HG03565 (cell line): ENCODE measurements around the gene BRCC3.
A peak's percentile ranks its signal among the peaks of the same experiment; 100 is the strongest.

Experiments
- ATAC-seq: cut with Tn5 transposase; IDR thresholded peaks from one replicate; pipeline ENCODE4 v1.9.1; 2021; ENCODE audit warnings: mild to moderate bottlenecking, moderate library complexity; ENCODE audit not compliant: unreplicated experiment

The BRCC3 gene

GRCh38 chrX:155070975-155071693 is at the start of gene BRCC3, which contains the start of the genes CMC4 and MTCP1:
BRCC3 (plus strand) TSS chrX:155071508; CDS start chrX:155071528, 20 bp downstream.
CMC4 (minus strand) TSS chrX:155071136; CDS start chrX:155064023, 7,113 bp downstream.
MTCP1 (minus strand) TSS chrX:155071136; CDS start chrX:155066010, 5,126 bp downstream.
- peak; percentile 76 for ATAC-seq

DNA sequence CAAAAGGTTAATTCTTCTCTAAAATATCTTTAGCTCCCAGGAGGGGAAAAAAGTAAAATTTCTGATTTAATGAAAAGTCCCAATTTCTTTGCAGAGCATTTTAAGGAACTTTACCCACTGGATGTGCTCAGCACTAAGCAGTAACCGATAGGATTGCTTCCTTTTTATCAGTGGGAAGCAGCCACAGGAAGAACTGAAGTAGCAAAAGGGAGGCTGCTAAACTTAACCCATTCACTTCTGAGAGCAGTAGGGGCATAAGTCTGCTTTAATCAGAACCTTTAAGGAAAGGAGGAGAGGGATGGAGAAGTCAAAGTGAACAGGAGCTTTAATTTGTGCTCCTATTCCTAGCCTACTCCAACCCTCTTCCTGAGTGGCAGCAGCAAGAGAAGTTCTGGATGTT is 48.7 kb upstream of the BRCC3 start, which contains the start of gene F8:
Gene F8 (minus strand): TSS at position 139 of the 400 bp plus-strand sequence. CDS start 171 bp downstream, outside the sequence.
- ATAC-seq: no peak

DNA sequence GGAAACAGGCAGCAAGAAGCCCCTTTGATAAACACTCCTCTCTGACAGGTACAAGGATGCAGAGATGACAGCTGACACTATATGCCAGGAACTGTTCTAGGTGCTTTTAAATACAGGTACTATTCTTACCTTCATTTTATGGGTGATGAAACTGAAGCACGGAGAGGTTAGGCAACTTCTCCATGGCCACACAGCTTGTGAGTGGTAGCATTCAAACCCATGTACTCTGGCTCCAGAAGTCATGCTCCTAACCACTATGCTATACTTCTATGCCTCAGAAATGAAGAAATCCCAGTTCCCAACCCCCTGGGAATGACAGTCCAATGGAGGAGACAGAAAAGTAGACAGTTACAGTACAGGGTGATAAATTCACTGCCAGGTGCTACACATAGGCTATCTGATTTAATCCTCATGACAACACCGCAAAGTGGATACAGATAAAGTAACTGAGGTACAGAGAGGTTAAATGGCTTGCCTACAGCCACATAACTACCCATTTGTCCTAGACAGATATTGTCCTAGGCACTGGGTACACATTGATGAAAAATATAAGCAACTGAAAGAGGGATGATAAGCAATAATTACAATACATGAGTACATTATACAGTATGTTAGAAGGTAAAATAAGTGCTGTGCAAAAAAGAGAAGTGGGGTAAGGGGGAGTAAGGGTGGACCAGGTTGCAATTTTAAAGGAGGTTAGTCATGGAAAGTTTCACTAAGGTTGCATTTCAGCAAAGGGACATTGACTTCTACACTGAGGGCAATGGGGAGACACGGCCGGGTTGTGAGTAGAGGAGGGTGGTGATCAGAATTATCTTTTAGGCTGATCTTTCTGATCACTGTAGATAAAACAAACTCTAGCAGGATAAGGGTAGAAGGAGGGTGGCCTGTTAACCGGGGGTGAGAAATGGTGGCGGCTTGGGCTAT is 47.1 kb upstream of the BRCC3 start:
- no peak for ATAC-seq

DNA sequence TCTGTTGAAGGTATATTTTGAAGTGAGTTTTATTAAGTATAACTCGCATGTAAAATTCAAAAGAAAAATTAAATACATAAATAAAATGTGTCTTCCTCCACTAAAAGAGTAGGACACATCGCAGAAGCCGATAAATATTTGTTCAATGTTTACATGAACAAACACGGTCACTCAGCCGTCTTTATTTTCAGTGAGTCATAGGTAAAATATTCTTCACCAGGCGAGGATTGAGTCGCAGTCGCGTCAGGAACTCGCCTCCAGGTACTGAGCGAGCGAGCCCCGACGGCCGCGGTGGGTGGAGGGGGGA is 44.9 kb upstream of the BRCC3 start:
- no peak for ATAC-seq

DNA sequence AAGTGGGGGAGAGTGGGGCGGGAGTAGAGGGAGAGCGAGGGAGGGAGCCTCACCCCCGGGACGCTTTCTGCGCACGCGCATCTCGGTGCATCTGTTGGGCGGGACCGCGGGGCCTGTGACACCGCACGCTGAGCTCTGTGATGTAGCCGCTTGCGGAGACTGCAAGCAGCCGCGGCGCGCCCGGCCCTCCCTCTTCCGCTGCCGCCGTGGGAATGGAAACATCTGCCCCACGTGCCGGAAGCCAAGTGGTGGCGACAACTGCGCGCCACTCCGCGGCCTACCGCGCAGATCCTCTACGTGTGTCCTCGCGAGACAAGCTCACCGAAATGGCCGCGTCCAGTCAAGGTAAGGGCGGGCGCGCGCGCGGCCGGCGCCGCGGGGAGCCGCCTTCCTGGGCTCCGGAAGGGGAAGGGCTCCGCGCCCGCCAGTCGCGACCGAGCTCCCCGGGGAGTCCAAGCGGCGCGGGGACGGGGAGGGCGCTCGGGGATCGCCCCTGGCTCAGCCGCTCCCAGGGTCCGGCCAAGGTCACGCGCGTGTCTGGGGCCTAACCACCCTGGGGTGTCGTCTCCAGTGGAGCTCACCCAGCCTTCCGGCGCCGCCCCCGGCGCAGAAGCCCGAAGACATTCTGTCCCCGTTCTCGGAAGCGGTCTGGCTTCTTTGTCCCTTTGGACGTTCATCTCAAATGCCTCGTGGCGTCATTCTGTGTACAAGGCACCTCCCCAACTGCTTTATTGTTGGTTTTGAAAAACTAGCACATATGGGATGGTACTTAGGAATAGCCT is 44.4 kb upstream of the BRCC3 start, which contains the start of gene FUNDC2:
Gene FUNDC2 (plus strand): TSS at position 118 of the 782 bp plus-strand sequence. CDS start 95 bp downstream, at position 213.
- peak; percentile 88 for ATAC-seq

DNA sequence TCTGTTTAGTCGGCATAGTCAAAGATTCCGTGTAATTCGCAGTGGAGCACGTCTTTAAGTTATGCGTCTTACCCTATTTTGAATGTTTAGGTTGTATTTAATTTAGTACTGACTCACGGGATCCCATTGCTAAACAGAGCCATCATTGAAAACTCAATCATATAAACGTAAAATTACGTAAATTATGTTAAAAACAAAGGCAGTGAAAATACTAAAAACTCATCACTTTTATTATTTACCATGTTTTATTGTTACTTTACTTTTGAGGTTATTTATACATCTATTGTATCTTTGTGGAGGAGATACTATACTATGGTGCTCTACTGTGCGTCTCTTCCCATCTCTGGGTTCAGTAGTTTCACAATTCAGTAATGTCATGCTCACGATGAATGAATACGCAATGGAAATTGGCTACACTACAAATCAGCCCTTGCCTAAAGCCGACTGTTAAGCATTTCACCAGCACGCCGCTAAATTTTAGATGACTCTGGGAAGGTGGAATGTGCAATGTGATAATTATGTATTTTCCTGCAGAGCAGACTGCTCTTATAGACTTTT is 43.7 kb upstream of the BRCC3 start:
- ATAC-seq: no peak

DNA sequence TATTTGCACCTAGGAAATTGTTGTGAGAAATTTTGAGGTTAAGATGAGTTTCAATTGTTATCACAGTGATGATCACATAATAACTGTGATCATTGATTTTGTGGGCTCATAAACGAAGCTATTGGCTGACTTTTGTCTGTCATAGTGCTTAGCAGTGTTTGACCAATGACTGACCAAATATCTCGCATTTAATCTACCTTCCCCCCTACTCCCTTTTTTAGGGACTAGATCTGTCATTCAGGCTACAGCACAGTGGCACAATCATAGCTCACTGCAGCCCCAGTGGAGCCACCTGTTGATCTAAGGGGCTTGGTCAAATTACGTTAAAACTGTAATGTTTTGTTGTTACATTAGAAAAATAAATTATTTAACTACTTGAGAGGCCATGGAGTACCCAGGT is 43.2 kb upstream of the BRCC3 start:
- no peak for ATAC-seq

- no peak for ATAC-seq
These were observed 42.4 kb upstream of the BRCC3 start for GRCh38 chrX:155028877-155029291.

DNA sequence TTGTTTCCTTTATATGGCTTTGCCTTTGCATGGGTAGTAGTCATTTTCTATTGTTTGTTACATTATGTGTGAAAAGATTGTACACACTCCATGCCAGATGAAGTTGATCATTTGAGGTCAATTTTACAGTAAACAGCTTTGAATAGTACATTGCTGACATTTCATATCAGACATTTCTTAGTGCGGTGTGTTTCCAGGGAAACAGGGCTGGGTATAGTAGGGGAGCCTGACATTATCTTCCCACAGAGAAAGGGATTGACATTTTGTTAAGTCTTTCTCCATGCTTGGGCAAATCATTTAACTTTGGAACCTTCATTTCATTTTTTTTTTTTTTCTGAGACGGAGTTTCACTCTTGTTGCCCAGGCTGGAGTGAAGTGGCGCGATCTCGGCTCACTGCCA is 39.7 kb upstream of the BRCC3 start:
- no peak for ATAC-seq

DNA sequence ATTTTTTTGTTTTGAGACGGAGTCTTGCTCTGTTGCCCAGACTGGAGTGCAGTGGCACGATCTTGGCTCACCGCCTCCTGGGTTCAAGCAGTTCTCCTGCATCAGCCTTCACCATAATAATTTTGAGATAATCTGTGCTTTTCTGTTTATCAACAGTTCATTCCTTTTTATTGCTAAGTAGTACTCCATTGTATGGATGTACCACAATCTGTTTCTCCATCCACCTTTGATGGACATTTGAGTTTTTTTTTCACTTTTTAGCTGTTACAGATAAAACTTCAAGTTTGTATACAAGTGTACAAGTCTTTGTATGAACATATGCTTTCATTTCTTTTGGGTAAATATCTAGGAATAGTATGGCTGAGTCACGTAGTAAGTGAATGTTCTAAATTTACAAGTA is 35.6 kb upstream of the BRCC3 start:
- no peak for ATAC-seq

- no peak for ATAC-seq
These were observed 25.0 kb upstream of the BRCC3 start for GRCh38 chrX:155046129-155046810.

DNA sequence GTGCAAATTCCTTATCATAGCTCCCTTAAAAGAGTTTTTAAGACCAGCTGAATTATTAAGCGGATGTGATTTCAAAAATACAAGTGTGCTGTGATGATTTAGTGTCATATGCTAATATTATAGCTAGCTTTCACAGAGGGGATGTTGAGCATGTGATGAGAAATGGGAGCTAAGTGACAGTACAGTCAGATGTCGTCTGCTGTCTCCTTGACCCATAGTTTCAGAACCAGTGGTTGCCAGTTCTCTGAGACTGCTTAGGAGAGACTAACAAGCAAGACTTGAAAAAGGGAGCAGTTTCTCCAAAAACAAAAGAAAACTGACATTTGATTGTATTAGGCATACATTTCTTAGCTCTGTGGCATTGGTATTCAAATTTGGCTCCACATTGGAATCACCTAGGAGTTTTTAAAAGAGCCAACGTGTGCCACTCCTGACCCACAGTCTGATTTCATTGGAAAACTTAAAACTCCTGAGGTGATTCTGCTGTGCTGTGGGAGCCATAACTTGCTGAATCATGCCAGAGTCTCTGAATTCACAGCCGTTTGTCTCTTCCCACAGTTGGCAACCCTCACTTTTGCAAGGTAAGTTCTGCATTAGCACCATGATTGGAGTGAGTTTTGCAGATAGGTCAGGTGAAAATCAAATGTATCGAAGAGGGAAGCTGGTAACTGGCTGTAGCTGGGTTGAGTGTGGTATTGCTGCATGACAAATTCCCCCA is 24.3 kb upstream of the BRCC3 start:
- no peak for ATAC-seq

GRCh38 chrX:155048977-155049619 is 22.2 kb upstream of the BRCC3 start:
- no peak for ATAC-seq

GRCh38 chrX:155052738-155053498 is 18.4 kb upstream of the BRCC3 start:
- no peak for ATAC-seq

- ATAC-seq: no peak
These were observed 17.7 kb upstream of the BRCC3 start for GRCh38 chrX:155053656-155054055.

GRCh38 chrX:155054255-155054654 is 17.1 kb upstream of the BRCC3 start:
- no peak for ATAC-seq

GRCh38 chrX:155055494-155055893 is 15.8 kb upstream of the BRCC3 start:
- no peak for ATAC-seq

GRCh38 chrX:155056471-155056870 is 14.8 kb upstream of the BRCC3 start:
- no peak for ATAC-seq
